Stomach (tissue), 9 donors: ENCODE data around the gene FAM110D. TPM values are rescaled to one million over a fixed set of nuclear protein-coding genes. Genes with fewer than 3 reads are reported as not detected.

Experiments used
- DNase-seq, 2 donors: peaks; one replicate each; pipeline versions ENCODE4 v3.0.0 to v3.0.0-alpha.2; 2013 to 2019
- H3K27ac ChIP-seq, 5 donors: fragments of 200-600 bp in 4 of 5; sonication (generic) in 4 of 5; one replicate each; pipeline ENCODE4 v1.5.1; 2013 to 2019; ENCODE audit warnings: mild to moderate bottlenecking in 1 of 5, moderate library complexity in 1 of 5
- H3K27me3 ChIP-seq, 3 donors: fragments of 200-600 bp; sonication (generic); one replicate each; pipeline ENCODE4 v1.5.1; 2017 to 2019; ENCODE audit warnings: mixed run types in 1 of 3
- H3K36me3 ChIP-seq, 4 donors: fragments of 200-600 bp; sonication (generic); 1 replicate in 3 of 4; 2 replicates in 1 of 4; pipeline ENCODE4 v1.5.1; 2016 to 2019
- H3K4me1 ChIP-seq, 4 donors: fragments of 200-600 bp; sonication (generic); one replicate each; pipeline ENCODE4 v1.5.1; 2016 to 2019
- H3K4me3 ChIP-seq, 4 donors: fragments of 200-600 bp; sonication (generic) in 3 of 4; one replicate each; pipeline ENCODE4 v1.5.1; 2016 to 2019; ENCODE audit warnings: mild to moderate bottlenecking in 1 of 4
- H3K9me3 ChIP-seq, 4 donors: fragments of 200-600 bp; sonication (generic); one replicate each; pipeline ENCODE4 v1.5.1; 2016 to 2019
- CTCF ChIP-seq, 7 experiments: fragments of 450-650 bp in 4 of 7; fragments of 200-600 bp in 3 of 7; sonication (generic) in 3 of 7; IDR thresholded peaks; one replicate each; pipeline ENCODE4 v1.5.1; 2016 to 2019; ENCODE audit warnings: antibody characterized with exemption in 7 of 7, control low read depth in 2 of 7, mild to moderate bottlenecking in 1 of 7
- EP300 ChIP-seq: sonication (generic); formaldehyde crosslinking; IDR thresholded peaks from one replicate; pipeline ENCODE4 v1.6.1; 2017; ENCODE audit warnings: antibody characterized with exemption
- POLR2A ChIP-seq, 4 donors: fragments of 450-650 bp; IDR thresholded peaks; one replicate each; pipeline ENCODE4 v1.6.1; 2016; ENCODE audit warnings: antibody characterized with exemption in 4 of 4, control low read depth in 2 of 4, mild to moderate bottlenecking in 1 of 4, moderate library complexity in 1 of 4
- POLR2AphosphoS5 ChIP-seq, 3 donors: sonication (generic); formaldehyde crosslinking; IDR thresholded peaks; one replicate each; pipeline ENCODE4 v1.6.1; 2016; ENCODE audit warnings: antibody characterized with exemption in 3 of 3
- WGBS, 5 donors: extraction: QIAGEN DNeasy Blood & Tissue Kit in 3 of 5; methylation state at CpG; one replicate each; pipeline versions ENCODE4 v1.1.5 to v1.1.7; 2013 to 2018; 5-methylcytosine and 5-hydroxymethylcytosine counted together
- intact Hi-C: fragments of 100-400 bp; cut with DNase I; formaldehyde crosslinking; loops from one replicate; pipeline ENCODE4 v1.15.1; 2023; ENCODE audit warnings: low total_unique reads
- polyA plus RNA-seq, 3 donors: library from polyadenylated mRNA; stranded (reverse); fragments of 200-250 nt; gene quantifications; one replicate each; pipeline ENCODE4 v1.2.3, GENCODE V29; 2013
- total RNA-seq, 5 donors: library from RNA; depleted of rRNA; stranded (reverse); fragments of >200 nt; gene quantifications; one replicate each; pipeline versions ENCODE4 v1.1.0 to v1.2.3, GENCODE V29; 2014 to 2016
- donor health status: healthy with polysubstance abuse.
- donor health status: Bipolar disorder and iron deficiency.
- donor health status: healthy.

Gene FAM110D
- total and polyA plus RNA-seq, 8 donors = 1.00 to 15.6 (median 1.4) TPM; not detected in 3

- intact Hi-C loops = loop anchor here (5.0 kb wide), 1 partner anchor 123 kb away; no protein-coding TSS in a partner anchor
- no peak for TF ChIP-seq POLR2AphosphoS5 (IDR thresholded peaks at IDR 0.05)
- TF ChIP-seq POLR2A (IDR thresholded peaks at IDR 0.05) = no peak
- TF ChIP-seq EP300 = no peak
- TF ChIP-seq CTCF (IDR thresholded peaks at IDR 0.05) = no peak
- WGBS, 5 donors = 32 to 42% (median 35%) methylated on average over 6 to 18 of the region's 18 CpGs
Observed at GRCh38 chr1:26160527-26161414, 1.9 kb downstream of the FAM110D start.

DNA sequence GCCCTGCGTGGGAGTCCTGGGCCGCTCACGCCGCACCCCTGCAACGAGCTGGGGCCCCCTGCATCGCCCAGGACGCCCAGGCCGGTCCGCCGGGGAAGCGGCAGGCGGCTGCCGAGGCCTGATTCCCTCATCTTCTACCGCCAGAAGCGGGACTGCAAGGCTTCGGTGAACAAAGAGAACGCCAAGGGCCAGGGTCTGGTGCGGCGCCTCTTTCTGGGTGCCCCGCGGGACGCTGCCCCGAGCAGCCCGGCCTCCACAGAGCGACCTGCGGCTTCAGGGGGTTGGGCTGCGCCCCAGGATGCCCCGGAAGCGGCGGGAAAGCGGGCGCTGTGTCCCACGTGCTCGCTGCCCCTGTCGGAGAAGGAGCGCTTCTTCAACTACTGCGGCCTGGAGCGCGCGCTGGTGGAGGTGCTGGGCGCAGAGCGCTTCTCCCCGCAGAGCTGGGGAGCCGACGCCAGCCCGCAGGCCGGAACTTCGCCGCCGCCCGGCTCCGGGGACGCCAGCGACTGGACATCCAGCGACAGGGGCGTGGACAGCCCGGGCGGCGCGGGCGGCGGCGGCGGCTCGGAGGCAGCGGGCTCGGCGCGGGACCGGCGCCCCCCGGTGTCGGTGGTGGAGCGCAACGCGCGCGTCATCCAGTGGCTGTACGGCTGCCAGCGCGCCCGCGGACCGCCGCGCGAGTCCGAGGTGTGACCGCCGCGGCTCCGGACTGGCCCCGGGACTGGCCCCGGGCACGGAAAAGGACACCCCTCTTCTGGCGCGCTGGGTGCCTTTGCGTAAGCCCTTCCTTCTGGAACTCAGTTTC lies 2.7 kb downstream of the FAM110D start:
- Histone ChIP-seq H3K36me3 (no peaks in the 10 kb centered on the region), H3K4me1 (peaks cover 15 to 48% (median 38%) of the 10 kb centered on the region in 4 donors), H3K27ac (peak overlapping the region in 4 of 5 donors; percentile 23 to 70 (median 41)), H3K4me3 (peak overlapping the region; percentile 53 to 66 (median 55)), H3K27me3 (peaks cover 0 to 62% (median 26%) of the 10 kb centered on the region in 3 donors), H3K9me3 (no peaks in the 10 kb centered on the region)
- intact Hi-C loops = loop anchor here (5.0 kb wide), 1 partner anchor 124 kb away; no protein-coding TSS in a partner anchor
- WGBS, 5 donors = 1 to 3% (median 1%) methylated on average over 16 to 98 of the region's 98 CpGs
- peak; percentile 55 to 84 for DNase-seq
- TF ChIP-seq CTCF (IDR thresholded peaks at IDR 0.05) = peak in 1 of 7 experiments; percentile 20
- no peak for TF ChIP-seq POLR2AphosphoS5 (IDR thresholded peaks at IDR 0.05)
- TF ChIP-seq POLR2A (IDR thresholded peaks at IDR 0.05) = no peak
- no peak for TF ChIP-seq EP300

More at GRCh38 chr1:26160527-26161414, 1.9 kb downstream of the FAM110D start:
- Histone ChIP-seq H3K4me1 (peaks cover 15 to 47% (median 38%) of the 10 kb centered on the region in 4 donors), H3K27me3 (peaks cover 0 to 71% (median 34%) of the 10 kb centered on the region in 3 donors), H3K27ac (peak overlapping the region in 4 of 5 donors; percentile 17 to 70 (median 36)), H3K4me3 (peak overlapping the region; percentile 53 to 66 (median 55)), H3K9me3 (no peaks in the 10 kb centered on the region), H3K36me3 (no peaks in the 10 kb centered on the region)
- DNase-seq = no peak

- peak overlapping the region in 3 of 5 donors; percentile 33 to 70 (median 49) for H3K27ac ChIP-seq
- 22 to 34% (median 26%) methylated on average over 21 of the region's 21 CpGs for whole genome bisulfite sequencing, 5 donors
- TF ChIP-seq EP300 (no peak), POLR2A (IDR thresholded peaks at IDR 0.05) (no peak), POLR2AphosphoS5 (IDR thresholded peaks at IDR 0.05) (no peak), CTCF (IDR thresholded peaks at IDR 0.05) (no peak)
- H3K4me3 ChIP-seq = peak overlapping the region; percentile 53 to 66 (median 55)
- intact Hi-C loops = loop anchor here (5.0 kb wide), 1 partner anchor 125 kb away; no protein-coding TSS in a partner anchor
- peaks cover 15 to 48% (median 38%) of the 10 kb centered on the region in 4 donors for H3K4me1 ChIP-seq
- H3K27me3 ChIP-seq = peaks cover 0 to 56% (median 21%) of the 10 kb centered on the region in 3 donors
- no peaks in the 10 kb centered on the region for H3K9me3 ChIP-seq
- peak in 1 of 2 donors; percentile 14 for DNase-seq
- H3K36me3 ChIP-seq = no peaks in the 10 kb centered on the region
Observed at GRCh38 chr1:26162220-26162709, 3.4 kb downstream of the FAM110D start.
